SK-N-SH (cell line): ENCODE data around the gene CALN1.

Experiments
- CHD2 ChIP-seq: fragments of 150-350 bp; IDR thresholded peaks from 2 replicates; pipeline ENCODE4 v1.6.1; 2018; ENCODE audit warnings: low read length; ENCODE audit not compliant: partially characterized antibody
- CTCF ChIP-seq: fragments of 200-600 bp; sonication (generic); IDR thresholded peaks from 2 replicates; pipeline ENCODE4 v1.6.1; 2017; ENCODE audit warnings: antibody characterized with exemption, mild to moderate bottlenecking, moderate library complexity
- ELF1 ChIP-seq: IDR thresholded peaks from 2 replicates; pipeline ENCODE4 v1.4.0; 2012
- EP300 ChIP-seq, 2 experiments: IDR thresholded peaks; 2 replicates each; pipeline versions ENCODE4 v1.4.0 to v1.6.1; 2012; ENCODE audit warnings: borderline replicate concordance in 1 of 2, low read depth in 1 of 2, low read length in 1 of 2
- EZH2phosphoT487 ChIP-seq: fragments of 200-600 bp; sonication (generic); IDR thresholded peaks from 2 replicates; pipeline ENCODE4 v1.6.1; 2017; ENCODE audit warnings: low read depth, mixed run types, mild to moderate bottlenecking, antibody characterized with exemption, moderate library complexity, borderline replicate concordance
- FOXM1 ChIP-seq: IDR thresholded peaks from 2 replicates; pipeline ENCODE4 v1.4.0; 2012; ENCODE audit warnings: low read depth, mild to moderate bottlenecking
- GABPA ChIP-seq: IDR thresholded peaks from 2 replicates; pipeline ENCODE4 v1.4.0; 2012; ENCODE audit warnings: low read depth, mild to moderate bottlenecking
- MAX ChIP-seq: IDR thresholded peaks from 2 replicates; pipeline ENCODE4 v1.4.0; 2012; ENCODE audit warnings: low read depth
- USF1 ChIP-seq: IDR thresholded peaks from 2 replicates; pipeline ENCODE4 v1.4.0; 2012; ENCODE audit warnings: low read depth, borderline replicate concordance
- USF2 ChIP-seq: fragments of 150-350 bp; IDR thresholded peaks from 2 replicates; pipeline ENCODE4 v1.6.1; 2017; ENCODE audit warnings: antibody characterized with exemption, low read length, low read depth, borderline replicate concordance

GRCh38 chr7:72325561-72325960, 86.6 kb downstream of the CALN1 start:
- TF ChIP-seq CTCF (no peak), FOXM1 (no peak), USF1 (no peak), CHD2 (no peak), EP300 (IDR thresholded peaks at IDR 0.05; ENCODE audit: borderline replicate concordance in 1 of 2, low read depth in 1 of 2, low read length in 1 of 2) (no peak), MAX (no peak), EZH2phosphoT487 (no peak), GABPA (no peak), ELF1 (no peak), USF2 (no peak)
